ENCODE data around the gene RAB43.
"Not testable (repeated sequence)": the region's sequence is repeated elsewhere in the genome, so short reads cannot be mapped to it uniquely, and the experiment has no call there.

The RAB43 gene

DNA sequence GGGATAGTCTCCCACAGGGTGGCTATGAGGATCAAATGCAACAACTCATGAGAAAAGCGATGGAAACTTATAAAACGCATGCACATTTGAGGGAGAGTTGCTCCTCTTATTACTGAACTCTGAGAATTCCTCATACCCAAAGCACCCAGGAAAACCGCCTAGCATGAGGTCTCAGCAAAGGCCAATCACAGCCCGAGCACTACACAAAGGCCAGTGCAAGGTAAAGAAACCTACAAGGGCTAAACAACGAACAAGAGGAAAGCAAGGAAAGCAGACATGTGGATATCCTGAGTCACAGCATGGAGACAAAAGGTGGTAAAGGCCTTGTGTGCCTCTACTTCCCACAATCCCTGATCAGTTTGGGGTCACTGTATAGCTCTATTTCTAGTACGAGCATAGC lies 7.1 kb downstream of the RAB43 start:
- no peak for TF ChIP-seq ZNF274 (IDR thresholded peaks at IDR 0.05; ENCODE audit: low read depth, low read length)
- no peak overlapping the region for H3K4me3 ChIP-seq (ENCODE audit: low read length)

DNA sequence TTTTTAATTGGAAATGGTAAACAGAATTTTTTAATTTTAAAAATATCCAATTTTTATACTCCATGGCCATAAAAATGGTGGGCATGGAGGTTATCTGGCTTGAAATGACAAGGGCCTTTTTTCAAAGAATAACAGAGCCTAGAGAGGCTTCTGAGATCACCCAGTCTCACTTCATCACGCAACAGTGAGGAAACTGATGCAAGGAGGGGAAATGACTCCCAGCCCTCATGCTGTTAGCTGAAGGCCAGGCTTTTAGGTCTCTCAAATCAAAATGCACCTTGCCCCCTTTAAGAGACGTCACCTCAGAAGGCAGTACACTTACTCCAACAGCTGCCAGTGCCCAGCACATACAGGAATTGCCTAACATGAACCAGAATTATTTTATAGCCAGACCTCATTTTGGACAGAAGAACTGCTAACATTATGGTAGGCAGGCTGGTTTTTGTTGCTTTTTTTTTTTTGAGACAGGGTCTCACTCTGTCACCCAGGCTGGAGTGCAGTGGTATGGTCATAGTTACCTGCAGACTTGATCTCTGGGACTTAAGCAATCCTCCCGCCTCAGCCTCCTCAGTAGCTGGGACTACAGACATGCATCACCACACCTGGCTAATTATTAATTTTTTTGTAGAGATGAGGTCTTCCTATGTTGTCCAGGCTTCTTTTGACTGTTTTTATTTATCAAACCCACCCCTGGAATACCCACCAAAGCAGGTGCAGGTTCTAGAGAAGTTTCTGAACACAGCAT lies 9.1 kb downstream of the RAB43 start:
- no peak for TF ChIP-seq ZNF274 (IDR thresholded peaks at IDR 0.05; ENCODE audit: low read depth, low read length)
- H3K4me3 ChIP-seq (ENCODE audit: low read length): no peak overlapping the region

DNA sequence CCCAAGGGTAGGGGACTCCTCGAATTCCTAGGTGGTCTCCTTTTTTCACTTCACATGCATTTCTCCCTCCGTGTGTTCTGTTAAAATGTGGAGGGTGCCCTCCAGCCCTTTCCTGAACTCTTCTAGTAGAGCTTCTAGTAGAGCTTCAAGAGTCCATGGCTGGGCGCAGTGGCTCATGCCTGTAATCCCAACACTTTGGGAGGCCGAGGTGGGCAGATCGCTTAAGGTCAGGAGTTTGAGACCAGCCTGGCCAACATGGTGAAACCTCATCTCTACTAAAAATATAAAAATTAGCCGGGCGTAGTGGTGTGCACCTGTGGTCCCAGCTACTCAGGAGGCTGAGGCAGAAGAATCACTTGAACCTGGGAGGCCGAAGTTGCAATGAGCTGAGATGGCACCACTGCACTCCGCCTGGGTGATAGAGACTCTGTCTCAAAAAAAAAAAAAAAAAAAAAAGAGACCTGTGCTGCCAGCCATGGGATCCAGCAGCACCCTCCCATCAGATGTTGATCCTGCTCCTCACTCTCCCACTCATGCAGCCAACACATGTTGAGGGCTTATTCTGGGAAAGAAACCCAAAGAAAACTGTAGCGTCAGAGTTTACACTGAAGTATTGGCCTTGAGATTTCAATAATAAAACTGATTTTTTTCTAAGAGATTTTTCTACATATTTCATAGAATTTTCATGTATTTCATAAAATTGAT lies 10.4 kb downstream of the RAB43 start:
- H3K4me3 ChIP-seq (ENCODE audit: low read length): not testable (repeated sequence)

DNA sequence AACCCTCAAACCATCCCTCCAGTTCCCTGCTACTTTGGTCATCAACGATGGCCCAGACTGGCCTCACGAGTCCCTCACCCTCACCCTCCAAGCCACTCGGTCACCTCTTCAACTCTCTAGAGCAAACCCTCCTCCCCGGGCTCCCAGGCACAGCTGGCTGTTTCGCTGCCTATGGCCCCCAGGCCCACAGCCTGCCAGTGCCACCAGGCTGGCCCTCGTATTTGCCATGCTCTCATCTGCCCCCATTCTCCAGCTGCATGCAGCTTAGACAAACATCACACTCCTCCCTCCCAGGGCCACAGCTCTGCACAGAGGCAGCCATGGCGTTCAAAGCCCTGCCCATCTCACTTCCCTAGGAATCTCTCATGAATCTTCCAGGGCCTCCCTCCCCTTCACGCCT lies 13.8 kb downstream of the RAB43 start:
- H3K4me3 ChIP-seq (ENCODE audit: low read length): no peak overlapping the region
- TF ChIP-seq ZNF274 (IDR thresholded peaks at IDR 0.05; ENCODE audit: low read depth, low read length): no peak

DNA sequence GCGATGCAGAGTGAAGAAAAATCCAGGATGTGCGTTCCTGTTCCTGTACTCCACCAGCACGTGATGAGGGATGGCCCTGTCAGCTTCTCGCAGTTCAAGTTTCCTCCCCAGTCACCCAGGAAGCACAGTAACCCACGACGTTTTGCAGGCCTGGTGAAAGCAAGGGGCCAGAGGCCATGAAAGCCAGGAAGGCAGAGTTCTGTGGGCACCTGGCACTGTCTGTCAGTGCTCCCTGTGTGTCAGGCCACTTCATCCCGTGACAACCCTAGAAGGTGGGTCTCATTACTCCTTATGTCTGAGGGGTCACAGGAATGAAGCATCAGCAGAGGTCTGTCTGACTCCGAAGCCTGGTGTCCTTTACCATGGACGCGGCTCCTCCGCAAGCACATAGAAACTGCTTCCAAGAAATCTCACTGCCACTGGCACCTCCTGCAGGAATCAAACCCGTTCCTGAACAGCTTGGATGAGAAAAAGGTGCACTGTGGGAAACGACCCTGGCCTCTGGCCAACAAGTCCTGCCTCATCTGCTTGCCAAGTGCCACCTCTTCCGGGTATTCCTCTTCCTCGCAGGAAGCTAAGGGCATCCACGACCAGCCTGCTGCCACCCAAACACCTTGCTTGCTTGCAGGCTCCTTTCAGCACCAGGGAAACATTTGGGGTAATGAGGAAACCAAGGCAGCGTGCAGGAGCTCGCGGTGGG lies 14.6 kb downstream of the RAB43 start:
- TF ChIP-seq ZNF274 (IDR thresholded peaks at IDR 0.05; ENCODE audit: low read depth, low read length): no peak
- no peak overlapping the region for H3K4me3 ChIP-seq (ENCODE audit: low read length)

DNA sequence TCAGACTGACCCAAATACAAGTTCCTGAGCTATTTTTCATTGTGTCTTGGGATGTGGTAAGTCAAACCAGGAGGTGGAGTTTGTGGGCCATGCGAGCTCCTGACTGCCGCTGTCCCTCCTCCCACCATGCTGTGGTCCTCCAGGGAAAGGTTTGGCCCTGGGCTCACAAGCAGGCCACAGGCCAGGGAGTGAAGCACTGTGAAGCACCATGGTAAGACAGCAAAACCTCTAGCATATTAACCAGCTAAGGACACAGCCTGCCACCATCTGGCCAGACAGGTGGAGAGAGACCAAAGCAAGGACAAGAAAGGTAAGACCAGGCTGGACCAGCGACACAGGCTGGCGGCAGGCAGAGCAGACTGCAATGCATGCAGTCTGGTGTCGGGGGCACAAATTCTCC lies 15.3 kb downstream of the RAB43 start:
- TF ChIP-seq ZNF274 (IDR thresholded peaks at IDR 0.05; ENCODE audit: low read depth, low read length): no peak
- no peak overlapping the region for H3K4me3 ChIP-seq (ENCODE audit: low read length)

DNA sequence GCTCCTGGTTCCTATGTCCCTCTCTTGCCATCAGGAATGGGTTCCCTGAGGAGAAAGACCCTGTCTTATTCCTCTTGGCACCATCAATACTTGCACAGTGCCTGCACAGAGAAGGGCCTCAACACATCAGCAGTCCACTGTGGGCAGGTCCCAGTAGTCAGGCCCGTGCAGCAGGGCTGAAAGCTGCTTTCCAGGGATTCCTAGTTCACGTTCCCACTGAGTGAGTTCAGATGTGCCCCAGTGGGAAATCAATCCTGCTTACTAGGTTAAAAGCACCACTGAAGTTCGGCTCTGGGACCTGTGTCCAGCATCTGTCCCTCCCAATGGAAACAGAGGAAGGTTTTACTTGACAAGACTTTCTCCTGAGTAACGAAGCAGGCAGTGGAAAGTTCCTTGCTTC lies 15.7 kb downstream of the RAB43 start:
- H3K4me3 ChIP-seq (ENCODE audit: low read length): no peak overlapping the region

DNA sequence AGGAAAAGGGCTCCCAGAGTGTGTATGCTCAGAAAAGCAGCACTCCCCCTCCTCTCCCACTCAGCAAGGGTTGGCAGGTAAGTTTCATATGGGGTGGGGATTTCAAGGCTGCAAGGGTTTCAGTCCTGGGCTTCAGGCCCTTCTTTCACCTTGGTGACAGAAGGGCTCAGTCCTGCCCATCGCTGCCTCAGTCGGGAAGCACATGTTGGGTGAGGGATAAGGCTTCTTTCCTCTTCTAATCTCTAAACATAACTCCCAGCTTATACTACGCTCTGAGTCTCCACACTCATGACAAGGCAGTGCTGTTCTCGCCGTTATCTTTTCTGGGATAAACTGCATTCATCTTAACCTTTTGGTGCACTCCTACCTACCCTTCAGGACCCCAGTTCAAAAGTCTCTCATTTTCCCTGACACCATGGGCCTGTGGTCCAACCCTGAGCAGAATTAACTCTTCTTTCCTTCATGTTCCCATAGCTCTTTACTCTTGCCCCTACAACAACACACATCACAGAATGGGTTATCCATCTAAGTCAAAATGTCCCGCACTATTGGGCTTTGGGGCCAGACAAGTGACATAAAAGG lies 17.0 kb downstream of the RAB43 start:
- TF ChIP-seq ZNF274 (IDR thresholded peaks at IDR 0.05; ENCODE audit: low read depth, low read length): no peak
- H3K4me3 ChIP-seq (ENCODE audit: low read length): no peak overlapping the region

More for the DNA sequence above, 15.7 kb downstream of the RAB43 start:
- no peak for TF ChIP-seq ZNF274 (IDR thresholded peaks at IDR 0.05; ENCODE audit: low read depth, low read length)

DNA sequence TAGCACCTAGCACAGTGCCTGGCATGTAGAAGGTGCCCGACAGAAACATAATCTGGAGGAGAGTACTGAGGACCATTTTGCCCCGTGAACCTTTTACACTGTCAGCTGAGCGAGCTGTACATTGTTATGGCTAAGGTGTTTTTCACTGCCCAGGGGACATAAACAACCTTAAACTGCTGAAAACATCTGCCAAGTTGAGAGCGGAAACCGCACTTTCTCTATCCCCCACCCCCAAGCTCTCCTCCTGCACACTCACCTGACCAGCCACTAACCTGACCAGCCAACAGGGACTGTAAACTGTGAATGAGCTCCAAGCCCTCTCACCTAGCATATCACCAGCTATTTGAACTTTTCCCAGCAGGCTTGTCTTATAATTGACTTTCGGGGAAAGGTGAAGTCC lies 17.6 kb downstream of the RAB43 start:
- H3K4me3 ChIP-seq (ENCODE audit: low read length): no peak overlapping the region
- no peak for TF ChIP-seq ZNF274 (IDR thresholded peaks at IDR 0.05; ENCODE audit: low read depth, low read length)

DNA sequence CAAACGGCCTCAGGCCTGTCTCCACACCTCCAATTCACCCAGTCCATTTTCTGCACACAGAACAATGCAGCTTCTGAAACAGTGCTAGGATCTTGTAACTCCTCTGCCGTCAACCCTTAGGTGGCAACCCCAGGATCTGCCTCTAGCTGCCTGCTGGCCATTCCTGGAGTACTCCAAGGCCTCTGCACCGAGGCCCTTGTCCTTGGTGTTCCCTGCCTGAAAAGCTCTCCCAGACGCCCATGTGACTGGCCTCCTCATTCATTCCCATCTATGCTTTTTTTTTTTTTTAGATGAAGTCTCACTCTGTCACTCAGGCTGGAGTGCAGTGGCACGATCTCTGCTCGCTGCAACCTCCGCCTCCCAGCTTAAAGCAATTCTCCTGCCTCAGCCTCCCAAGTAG lies 18.3 kb downstream of the RAB43 start:
- no peak for TF ChIP-seq ZNF274 (IDR thresholded peaks at IDR 0.05; ENCODE audit: low read depth, low read length)
- no peak overlapping the region for H3K4me3 ChIP-seq (ENCODE audit: low read length)

DNA sequence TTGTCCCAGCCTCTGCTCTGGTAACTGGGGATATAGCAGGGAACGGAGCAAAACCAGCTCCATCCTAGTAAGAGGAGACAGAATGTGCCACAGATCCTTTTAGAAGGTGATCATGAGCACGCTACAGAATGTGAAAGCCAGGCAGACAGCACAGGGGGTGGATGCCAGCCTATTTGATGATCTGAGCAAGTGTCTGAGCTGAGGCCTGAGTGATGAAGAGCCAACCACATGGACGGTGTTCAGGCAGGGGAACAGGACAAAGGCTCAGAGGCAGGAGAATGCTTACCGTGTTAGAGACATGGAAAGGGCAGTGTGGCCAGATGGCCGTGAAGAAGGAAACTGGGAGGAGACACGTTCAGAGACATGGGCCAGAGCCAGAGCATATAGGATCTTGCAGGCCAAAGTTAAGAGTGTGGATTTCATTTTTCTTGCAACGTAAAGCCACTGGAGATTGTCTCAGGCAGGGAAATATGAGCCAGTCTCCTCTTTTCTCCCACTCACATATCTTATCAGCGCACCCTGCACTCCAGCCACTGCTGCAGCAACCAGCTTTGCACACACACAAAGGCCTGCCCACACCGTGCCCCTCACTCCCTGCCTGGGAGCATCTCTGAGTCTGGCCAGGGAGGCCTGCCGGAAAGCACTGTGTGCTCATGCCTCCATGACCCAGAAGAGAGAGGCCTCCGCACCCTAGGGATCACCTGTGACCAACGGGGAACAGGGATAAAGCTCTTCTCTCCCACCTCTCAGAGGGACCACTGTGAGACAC lies 20.1 kb downstream of the RAB43 start:
- TF ChIP-seq ZNF274 (IDR thresholded peaks at IDR 0.05; ENCODE audit: low read depth, low read length): no peak
- H3K4me3 ChIP-seq (ENCODE audit: low read length): no peak overlapping the region

DNA sequence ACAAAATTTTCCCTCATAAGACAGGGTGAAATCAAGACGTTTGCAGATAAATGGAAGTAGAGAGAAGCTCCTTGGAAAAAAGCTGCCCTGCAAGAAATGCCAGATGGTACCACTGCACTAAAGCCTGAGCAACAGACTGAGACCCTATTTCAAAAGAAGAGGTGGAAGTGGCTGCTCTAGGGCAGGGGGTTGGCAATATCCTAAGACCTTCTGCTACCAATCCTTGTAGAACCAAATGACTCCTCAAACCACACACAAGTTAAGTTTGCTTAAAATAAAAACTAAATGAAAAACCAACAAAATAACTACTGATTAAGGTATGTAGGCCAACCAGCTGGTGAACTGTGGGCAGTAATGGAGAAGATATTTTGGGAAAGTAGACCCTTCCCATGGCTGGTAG lies 21.3 kb downstream of the RAB43 start:
- no peak for TF ChIP-seq ZNF274 (IDR thresholded peaks at IDR 0.05; ENCODE audit: low read depth, low read length)

DNA sequence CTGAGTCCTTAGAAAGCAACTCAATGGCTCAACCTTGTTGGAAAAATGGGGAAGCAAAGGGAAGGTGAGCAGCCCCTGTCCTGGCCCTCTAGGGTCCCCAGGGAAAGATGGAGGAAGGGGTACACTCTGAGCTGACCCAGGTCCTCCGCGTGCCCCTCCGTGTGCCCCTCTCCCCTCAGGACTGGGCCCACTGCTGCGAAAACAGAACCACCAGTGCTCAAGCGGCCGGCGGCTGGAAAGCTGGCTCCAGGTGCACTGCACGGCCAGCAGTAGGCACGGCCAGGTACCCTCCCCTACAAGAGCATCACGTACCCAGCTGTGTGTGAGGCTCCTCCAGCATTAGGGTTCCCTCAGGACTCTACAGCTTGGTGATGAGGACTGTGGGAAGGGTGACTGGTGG lies 26.3 kb downstream of the RAB43 start:
- TF ChIP-seq ZNF274 (IDR thresholded peaks at IDR 0.05; ENCODE audit: low read depth, low read length): no peak
- H3K4me3 ChIP-seq (ENCODE audit: low read length): no peak overlapping the region

More for the DNA sequence above, 21.3 kb downstream of the RAB43 start:
- H3K4me3 ChIP-seq (ENCODE audit: low read length): no peak overlapping the region

DNA sequence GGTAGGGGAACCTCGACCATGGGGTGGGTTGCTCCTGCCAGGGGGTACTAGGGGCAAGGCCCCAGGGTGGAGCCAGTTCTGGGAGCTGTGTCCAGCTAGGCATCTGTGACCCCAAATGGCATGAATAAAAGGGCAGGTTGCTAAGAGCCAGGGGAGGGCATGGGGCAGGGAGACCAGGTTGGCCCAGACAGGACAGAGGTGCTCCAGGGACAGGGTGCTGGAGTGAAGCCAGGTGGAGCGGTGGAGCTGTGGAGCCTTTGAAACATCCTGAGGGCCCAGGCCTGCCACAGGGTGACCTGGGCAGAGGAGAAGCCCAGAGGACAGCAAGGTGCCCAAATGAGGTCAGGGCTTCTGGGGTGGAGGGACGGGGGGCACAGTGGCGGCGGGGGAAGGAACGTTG lies 33.3 kb downstream of the RAB43 start:
- H3K4me3 ChIP-seq (ENCODE audit: low read length): not testable (repeated sequence)

DNA sequence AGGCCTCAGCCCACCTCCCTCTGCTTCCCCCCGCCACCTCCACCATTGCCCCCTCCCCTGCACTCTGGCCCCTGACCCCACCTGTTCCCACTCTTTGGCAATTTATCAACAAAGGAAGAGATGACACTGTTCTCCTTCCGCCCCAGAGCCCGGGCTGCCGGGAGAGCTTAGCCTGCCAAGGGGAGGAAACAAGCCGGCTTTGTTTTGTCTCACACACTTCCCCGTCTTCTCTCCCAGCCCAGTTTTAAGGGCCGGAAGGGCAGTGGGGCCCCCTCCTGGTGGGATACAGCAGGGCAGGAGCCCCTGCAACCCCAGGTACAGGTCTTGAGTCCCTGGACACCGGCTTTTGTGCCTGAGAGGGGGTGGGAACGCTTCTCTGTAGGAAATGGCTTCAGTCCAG lies 33.7 kb downstream of the RAB43 start:
- H3K4me3 ChIP-seq (ENCODE audit: low read length): not testable (repeated sequence)

Data from GM08714 (cell line).